Cardiac septum (tissue), 1 donor: Measurements from ENCODE around the gene HAUS8. TPM values are rescaled to one million over a fixed set of nuclear protein-coding genes. Genes with fewer than 3 reads are reported as not detected.
"Not testable (repeated sequence)": the region's sequence is repeated elsewhere in the genome, so short reads cannot be mapped to it uniquely, and the experiment has no call there.

Source experiments
- DNase-seq: peaks from one replicate; pipeline ENCODE4 v3.0.0-alpha.2; 2020; ENCODE audit warnings: low spot score
- intact Hi-C: fragments of 100-400 bp; cut with DNase I; formaldehyde crosslinking; loops from one replicate; pipeline ENCODE4 v1.14.0; 2022
- total RNA-seq: library from RNA; stranded (reverse); fragmentation: NEBNext Ultra II Directional; extraction: Animal tissue kit (Norgen Biotek cat#: 25700); gene quantifications from one replicate; pipeline ENCODE4 v1.2.1, GENCODE V29; 2021
- donor health status: DM: no; HTN: no; CAD: no.

The HAUS8 gene
- total RNA-seq, 1 donor from 2014 or later = 2.6 TPM

- DNase-seq, intact Hi-C loops: not testable (repeated sequence)
Observed at GRCh38 chr19:17014212-17014861, 60.9 kb downstream of the HAUS8 start.

DNA sequence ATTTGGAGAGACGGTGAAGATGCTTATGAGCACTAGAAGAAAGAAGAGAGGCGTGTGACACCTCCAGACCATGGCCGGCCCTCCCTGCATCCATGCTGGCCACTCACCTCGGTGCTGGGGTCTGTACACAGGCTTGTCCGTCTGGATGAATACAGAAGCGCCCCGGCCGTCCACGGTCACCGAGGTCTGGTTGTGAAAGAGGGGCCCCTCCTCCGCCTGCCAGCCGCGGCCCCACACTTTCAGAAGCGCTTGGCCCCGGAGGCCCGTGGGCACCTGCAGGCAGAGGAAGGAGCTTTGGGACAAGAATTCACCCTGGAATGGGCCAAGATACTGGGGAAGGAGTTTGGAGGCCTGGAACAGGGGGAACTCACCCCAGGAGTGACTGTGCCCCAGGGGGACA, 63.8 kb downstream of the HAUS8 start:
- DNase-seq = no peak
- intact Hi-C loops = no loop called here

- intact Hi-C loops = no loop called here
Observed at GRCh38 chr19:17006579-17006978, 68.7 kb downstream of the HAUS8 start.

DNA sequence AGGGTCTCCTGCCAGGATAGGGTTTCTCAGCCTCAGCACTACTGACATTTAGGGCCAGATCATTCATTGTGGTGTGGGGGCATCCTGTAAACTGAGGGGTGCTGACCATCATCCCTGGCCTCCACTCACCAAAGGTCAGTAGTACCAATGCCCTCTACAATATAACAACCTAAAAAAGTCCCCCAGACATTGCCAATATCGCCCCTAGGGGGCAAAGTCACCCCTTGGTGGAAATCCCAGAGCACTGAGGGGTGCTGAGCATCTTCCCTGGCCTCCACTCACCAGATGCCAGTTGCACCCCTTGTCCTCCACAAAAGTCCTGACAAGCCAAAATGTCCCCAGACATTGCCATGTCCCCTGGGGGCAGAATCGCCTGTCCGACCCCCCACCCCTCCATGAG, 70.3 kb downstream of the HAUS8 start:
- no peak for DNase-seq
- intact Hi-C loops = no loop called here

More at GRCh38 chr19:17006579-17006978, 68.7 kb downstream of the HAUS8 start:
- DNase-seq = no peak

- DNase-seq = no peak
Observed at GRCh38 chr19:17004386-17004785, 70.9 kb downstream of the HAUS8 start.

DNA sequence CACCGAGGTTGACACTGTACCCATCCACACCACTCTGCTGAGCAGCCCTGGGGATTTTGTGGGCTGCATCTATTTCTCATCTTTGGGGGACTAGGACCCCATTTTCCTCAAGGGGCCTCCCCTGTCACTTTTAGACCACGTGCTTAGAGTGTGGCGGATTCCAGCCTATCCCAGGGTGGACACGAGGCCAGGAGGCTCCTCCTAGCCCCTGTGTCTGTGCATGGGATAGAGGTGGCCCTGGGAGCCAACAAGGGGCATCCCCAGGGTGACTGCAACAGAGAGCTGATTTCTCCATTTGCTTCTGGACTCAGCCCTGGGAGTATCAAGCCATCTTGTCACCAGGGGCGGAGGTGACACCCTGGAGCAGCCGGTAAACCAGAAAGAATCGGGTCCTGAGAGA, 72.8 kb downstream of the HAUS8 start:
- intact Hi-C loops = no loop called here
- DNase-seq = no peak

More at GRCh38 chr19:17004386-17004785, 70.9 kb downstream of the HAUS8 start:
- intact Hi-C loops = no loop called here

- DNase-seq = no peak
- intact Hi-C loops = no loop called here
Observed at GRCh38 chr19:17001603-17002183, 73.6 kb downstream of the HAUS8 start.

Other genes with a start within 250 kb of the HAUS8 start
- 31.7 TPM for gene SIN3B, start 246.1 kb downstream of the HAUS8 start, total RNA-seq
- gene F2RL3, start 186.5 kb downstream of the HAUS8 start, total RNA-seq = 0.70 TPM
- 7.1 TPM for gene CPAMD8, start 48.6 kb downstream of the HAUS8 start, total RNA-seq
- 35.6 TPM for gene MYO9B, start 325 bp upstream of the HAUS8 start, total RNA-seq
- 29.1 TPM for gene USE1, start 139.9 kb upstream of the HAUS8 start, total RNA-seq
- gene OCEL1, start 150.8 kb upstream of the HAUS8 start, total RNA-seq = 18.8 TPM
- gene NR2F6, start 170.5 kb upstream of the HAUS8 start, total RNA-seq = 50.5 TPM
- gene USHBP1, start 189.3 kb upstream of the HAUS8 start, total RNA-seq = 4.7 TPM
- gene BABAM1, start 192.0 kb upstream of the HAUS8 start, total RNA-seq = 70.5 TPM
- gene ANKLE1, start 206.4 kb upstream of the HAUS8 start, total RNA-seq = 0.30 TPM
- gene ABHD8, start 228.0 kb upstream of the HAUS8 start, total RNA-seq = 8.6 TPM
- gene MRPL34, start 230.4 kb upstream of the HAUS8 start, total RNA-seq = 136 TPM
- 38.8 TPM for gene DDA1, start 234.1 kb upstream of the HAUS8 start, total RNA-seq